HepG2 (cell line): Measurements from ENCODE around the gene FRRS1.

Experiments
- KAT2B ChIP-seq: fragments of 150-350 bp; IDR thresholded peaks from 2 replicates; pipeline ENCODE4 v1.6.1; 2014; ENCODE audit warnings: low read depth, low read length, borderline replicate concordance
- MTA3 ChIP-seq: sonication (generic); formaldehyde crosslinking; IDR thresholded peaks from 2 replicates; pipeline ENCODE4 v1.4.0; 2020; ENCODE audit warnings: missing genetic modification reagents
- SRSF1 ChIP-seq: fragments of 200-400 bp; formaldehyde crosslinking; optimal IDR thresholded peaks from 2 replicates; pipeline ENCODE3; 2017; ENCODE audit warnings: mild to moderate bottlenecking, low read depth, low read length, moderate library complexity

- TF ChIP-seq KAT2B, result no peak
- TF ChIP-seq SRSF1, result no peak
- no peak for TF ChIP-seq MTA3
These were observed 1.7 kb upstream of the FRRS1 start for GRCh38 chr1:99768104-99768503.
